Measurements from ENCODE around the gene MYBPH. TPM values are rescaled to one million over a fixed set of nuclear protein-coding genes. Genes with fewer than 3 reads are reported as not detected.

MYBPH gene
- total and polyA plus RNA-seq, 2 donors (not counting 1 experiment from before 2014, with no cell fraction given), result not detected

GRCh38 chr1:203151362-203152157, 24.1 kb downstream of the MYBPH start:
- 73% methylated on average over 5 of the region's 9 CpGs for WGBS (ENCODE audit: insufficient coverage)
- Mint-ChIP-seq H3K27me3 (peaks cover 5% of the 10 kb centered on the region), H3K27ac (no peak overlapping the region), H3K4me1 (no peaks in the 10 kb centered on the region), H3K9me3 (ENCODE audit: insufficient read depth) (no peaks in the 10 kb centered on the region), H3K4me3 (no peak overlapping the region)
- TF ChIP-seq CTCF (IDR thresholded peaks at IDR 0.05) (no peak), EZH2 (IDR thresholded peaks at IDR 0.05; ENCODE audit: borderline replicate concordance, insufficient read depth, low read depth, low read length, poor library complexity, severe bottlenecking) (no peak)
- ATAC-seq (ENCODE audit: low read depth), result no peak
- peaks cover 0 to 4% (median 0%) of the 10 kb centered on the region in 4 experiments for H3K27me3 ChIP-seq (replicated peaks in 1 of 4; ENCODE audit: control extremely low read depth in 1 of 4, control insufficient read depth in 3 of 4, insufficient read depth in 4 of 4, low read length in 3 of 4)
- no peaks in the 10 kb centered on the region for H3K36me3 ChIP-seq (replicated peaks in 1 of 2; ENCODE audit: control extremely low read depth in 1 of 2, control insufficient read depth in 1 of 2, extremely low read depth in 1 of 2, insufficient read depth in 2 of 2, low read length in 1 of 2)
- H4K20me1 ChIP-seq (ENCODE audit: control insufficient read depth, insufficient read depth, low read length, poor library complexity, severe bottlenecking), result no peaks in the 10 kb centered on the region
- no peak overlapping the region for H3K4me3 ChIP-seq (ENCODE audit: control extremely low read depth in 1 of 5, extremely low read depth in 1 of 5, insufficient read depth in 1 of 5, low read depth in 2 of 5, low read length in 4 of 5)
- no peak for DNase-seq
- H2AFZ ChIP-seq (ENCODE audit: insufficient read depth, low read depth, low read length, poor library complexity, severe bottlenecking), result no peak overlapping the region
- ChIA-PET POLR2A (no interaction called here), CTCF (interaction anchor here (1.5 kb wide), 1 partner anchor 20 kb away, joined by 4 read pairs; no protein-coding TSS in a partner anchor)
- intact Hi-C loops (cut with micrococcal nuclease), result no loop called here
- H3K79me2 ChIP-seq (ENCODE audit: control insufficient read depth, insufficient read depth, low read length), result no peaks in the 10 kb centered on the region
- H3K4me1 ChIP-seq (ENCODE audit: control insufficient read depth in 2 of 2, insufficient read depth in 2 of 2, low read length in 2 of 2), result no peaks in the 10 kb centered on the region
- H3K9ac ChIP-seq (ENCODE audit: low read length), result no peak overlapping the region
- no peak overlapping the region for H3K27ac ChIP-seq (ENCODE audit: low read length in 2 of 2)
- no peak overlapping the region for H3K4me2 ChIP-seq (replicated peaks; ENCODE audit: low read depth, low read length, poor library complexity, severe bottlenecking)
- no peaks in the 10 kb centered on the region for H3K9me3 ChIP-seq (ENCODE audit: control extremely low read depth in 1 of 3, control insufficient read depth in 2 of 3, insufficient read depth in 1 of 3, low read length in 2 of 3)

GRCh38 chr1:203150511-203151297, 24.9 kb downstream of the MYBPH start:
- Histone ChIP-seq H3K4me2 (replicated peaks; ENCODE audit: low read depth, low read length, poor library complexity, severe bottlenecking) (no peak overlapping the region), H3K27ac (ENCODE audit: low read length in 2 of 2) (no peak overlapping the region), H2AFZ (ENCODE audit: insufficient read depth, low read depth, low read length, poor library complexity, severe bottlenecking) (no peak overlapping the region), H3K9me3 (ENCODE audit: control extremely low read depth in 1 of 3, control insufficient read depth in 2 of 3, insufficient read depth in 1 of 3, low read length in 2 of 3) (no peaks in the 10 kb centered on the region), H3K36me3 (replicated peaks in 1 of 2; ENCODE audit: control extremely low read depth in 1 of 2, control insufficient read depth in 1 of 2, extremely low read depth in 1 of 2, insufficient read depth in 2 of 2, low read length in 1 of 2) (no peaks in the 10 kb centered on the region), H3K4me3 (ENCODE audit: control extremely low read depth in 1 of 5, extremely low read depth in 1 of 5, insufficient read depth in 1 of 5, low read depth in 2 of 5, low read length in 4 of 5) (no peak overlapping the region), H3K9ac (ENCODE audit: low read length) (no peak overlapping the region), H4K20me1 (ENCODE audit: control insufficient read depth, insufficient read depth, low read length, poor library complexity, severe bottlenecking) (no peaks in the 10 kb centered on the region), H3K27me3 (replicated peaks in 1 of 4; ENCODE audit: control extremely low read depth in 1 of 4, control insufficient read depth in 3 of 4, insufficient read depth in 4 of 4, low read length in 3 of 4) (peaks cover 0 to 4% (median 0%) of the 10 kb centered on the region in 4 experiments), H3K79me2 (ENCODE audit: control insufficient read depth, insufficient read depth, low read length) (no peaks in the 10 kb centered on the region), H3K4me1 (ENCODE audit: control insufficient read depth in 2 of 2, insufficient read depth in 2 of 2, low read length in 2 of 2) (no peaks in the 10 kb centered on the region)
- no peaks in the 10 kb centered on the region for H3K9me3 Mint-ChIP-seq (ENCODE audit: insufficient read depth)
- DNase-seq (no peak), ATAC-seq (ENCODE audit: low read depth) (no peak)
- WGBS (ENCODE audit: insufficient coverage), result 85% methylated on average over 5 of the region's 9 CpGs
- CTCF ChIA-PET, result no interaction called here
- H3K4me3 Mint-ChIP-seq, result no peak overlapping the region
- H3K4me1 Mint-ChIP-seq, result no peaks in the 10 kb centered on the region
- TF ChIP-seq EZH2 (IDR thresholded peaks at IDR 0.05; ENCODE audit: borderline replicate concordance, insufficient read depth, low read depth, low read length, poor library complexity, severe bottlenecking) (no peak), CTCF (IDR thresholded peaks at IDR 0.05) (no peak)
- intact Hi-C loops (cut with micrococcal nuclease), result no loop called here
- no peak overlapping the region for H3K27ac Mint-ChIP-seq
- POLR2A ChIA-PET, result no interaction called here
- peaks cover 5% of the 10 kb centered on the region for H3K27me3 Mint-ChIP-seq

Measured in B cell (primary cell).